Neuron (in vitro differentiated cells): ENCODE measurements around the gene CCBE1.

ENCODE experiments used
- H2AFZ ChIP-seq: one replicate; pipeline ENCODE4 v1.6.1; 2013; ENCODE audit warnings: low read depth, mild to moderate bottlenecking, inconsistent platforms, low read length, moderate library complexity
- H3K27me3 ChIP-seq: one replicate; pipeline ENCODE4 v1.6.1; 2013; ENCODE audit warnings: low read length; ENCODE audit not compliant: insufficient read depth
- H3K36me3 ChIP-seq: one replicate; pipeline ENCODE4 v1.6.1; 2013; ENCODE audit warnings: low read length; ENCODE audit not compliant: insufficient read depth
- H3K4me1 ChIP-seq: one replicate; pipeline ENCODE4 v1.6.1; 2013; ENCODE audit warnings: low read length; ENCODE audit not compliant: insufficient read depth
- H3K4me3 ChIP-seq: 2 replicates; pipeline ENCODE4 v1.5.1; 2013; ENCODE audit warnings: mild to moderate bottlenecking, low read length, moderate library complexity
- H3K9me3 ChIP-seq: one replicate; pipeline ENCODE4 v1.6.1; 2013; ENCODE audit warnings: low read length

Gene CCBE1

DNA sequence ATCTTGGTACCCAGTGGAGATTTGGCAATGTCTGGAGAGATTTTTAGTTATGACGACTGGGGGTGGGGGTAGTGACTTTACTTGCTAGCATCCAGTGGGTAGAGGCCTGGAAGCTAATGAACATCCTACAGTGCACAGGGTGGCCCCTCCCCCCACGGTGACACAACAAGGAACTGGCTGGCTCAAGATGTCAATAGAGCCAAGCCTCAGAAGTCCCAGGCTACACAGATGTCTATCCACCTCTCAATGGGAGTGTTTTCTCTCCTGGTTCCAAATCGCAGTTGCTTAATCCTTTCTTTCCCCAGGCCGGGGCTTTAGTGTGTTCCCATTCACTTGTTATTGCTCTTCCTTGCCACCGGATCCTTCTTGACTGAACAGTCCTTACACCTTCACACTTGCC, 9.3 kb upstream of the CCBE1 start:
- Histone ChIP-seq H3K27me3 (no peaks in the 10 kb centered on the region), H3K4me1 (no peaks in the 10 kb centered on the region), H3K9me3 (no peaks in the 10 kb centered on the region), H3K4me3 (no peak overlapping the region), H3K36me3 (no peaks in the 10 kb centered on the region), H2AFZ (no peak overlapping the region)

GRCh38 chr18:59705145-59705544, 7.9 kb upstream of the CCBE1 start:
- peaks cover 7% of the 10 kb centered on the region for H3K27me3 ChIP-seq
- H3K9me3 ChIP-seq = no peaks in the 10 kb centered on the region
- H3K4me1 ChIP-seq = no peaks in the 10 kb centered on the region
- no peak overlapping the region for H3K4me3 ChIP-seq
- no peak overlapping the region for H2AFZ ChIP-seq
- H3K36me3 ChIP-seq = no peaks in the 10 kb centered on the region

DNA sequence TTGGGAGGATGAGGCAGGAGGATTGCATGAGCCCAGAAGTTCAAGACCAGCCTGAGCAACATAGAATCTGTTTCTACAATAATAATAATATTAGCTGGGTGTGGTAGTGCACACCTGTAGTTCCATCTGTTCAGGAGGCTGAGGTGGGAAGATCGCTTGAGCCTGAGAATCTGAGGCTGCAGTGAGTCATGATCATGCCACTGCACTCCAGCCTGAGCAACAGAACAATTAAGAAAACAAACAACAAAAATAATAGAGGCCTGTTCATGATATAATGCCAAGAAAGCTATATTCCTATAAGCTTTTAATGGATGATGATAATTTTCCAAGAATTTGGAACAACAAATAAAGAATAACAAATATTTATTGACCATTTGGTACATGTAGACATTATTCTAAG, 6.9 kb upstream of the CCBE1 start:
- no peaks in the 10 kb centered on the region for H3K36me3 ChIP-seq
- no peaks in the 10 kb centered on the region for H3K4me1 ChIP-seq
- H3K27me3 ChIP-seq = peaks cover 17% of the 10 kb centered on the region
- H3K4me3 ChIP-seq = no peak overlapping the region
- no peak overlapping the region for H2AFZ ChIP-seq
- no peaks in the 10 kb centered on the region for H3K9me3 ChIP-seq

DNA sequence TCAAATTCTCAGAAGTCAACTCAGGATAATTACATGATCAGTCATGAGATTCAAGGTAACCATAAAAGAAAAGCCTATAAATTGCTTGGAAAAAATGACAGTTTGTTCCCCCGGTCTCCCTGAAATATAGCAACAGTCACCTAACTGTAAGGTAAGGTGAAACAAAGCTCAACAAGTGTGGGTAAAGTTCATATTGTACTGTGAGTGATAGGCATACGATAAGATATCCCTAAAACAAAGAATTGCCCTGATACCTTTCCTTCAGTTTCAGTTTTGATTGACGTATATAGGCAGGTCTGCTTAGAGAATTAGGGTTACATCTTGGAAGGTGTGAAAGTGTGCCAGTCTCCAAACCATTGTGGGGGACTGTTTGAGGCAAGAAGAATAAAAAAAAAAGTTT, 4.0 kb upstream of the CCBE1 start:
- H3K4me3 ChIP-seq = no peak overlapping the region
- H3K27me3 ChIP-seq = peaks cover 44% of the 10 kb centered on the region
- peaks cover 3% of the 10 kb centered on the region for H3K4me1 ChIP-seq
- H3K9me3 ChIP-seq = no peaks in the 10 kb centered on the region
- no peaks in the 10 kb centered on the region for H3K36me3 ChIP-seq
- no peak overlapping the region for H2AFZ ChIP-seq

- Histone ChIP-seq H3K4me1 (peaks cover 3% of the 10 kb centered on the region), H3K27me3 (peaks cover 51% of the 10 kb centered on the region), H3K9me3 (no peaks in the 10 kb centered on the region), H3K36me3 (no peaks in the 10 kb centered on the region), H3K4me3 (no peak overlapping the region), H2AFZ (no peak overlapping the region)
Measured at GRCh38 chr18:59700535-59700967, 3.3 kb upstream of the CCBE1 start.

DNA sequence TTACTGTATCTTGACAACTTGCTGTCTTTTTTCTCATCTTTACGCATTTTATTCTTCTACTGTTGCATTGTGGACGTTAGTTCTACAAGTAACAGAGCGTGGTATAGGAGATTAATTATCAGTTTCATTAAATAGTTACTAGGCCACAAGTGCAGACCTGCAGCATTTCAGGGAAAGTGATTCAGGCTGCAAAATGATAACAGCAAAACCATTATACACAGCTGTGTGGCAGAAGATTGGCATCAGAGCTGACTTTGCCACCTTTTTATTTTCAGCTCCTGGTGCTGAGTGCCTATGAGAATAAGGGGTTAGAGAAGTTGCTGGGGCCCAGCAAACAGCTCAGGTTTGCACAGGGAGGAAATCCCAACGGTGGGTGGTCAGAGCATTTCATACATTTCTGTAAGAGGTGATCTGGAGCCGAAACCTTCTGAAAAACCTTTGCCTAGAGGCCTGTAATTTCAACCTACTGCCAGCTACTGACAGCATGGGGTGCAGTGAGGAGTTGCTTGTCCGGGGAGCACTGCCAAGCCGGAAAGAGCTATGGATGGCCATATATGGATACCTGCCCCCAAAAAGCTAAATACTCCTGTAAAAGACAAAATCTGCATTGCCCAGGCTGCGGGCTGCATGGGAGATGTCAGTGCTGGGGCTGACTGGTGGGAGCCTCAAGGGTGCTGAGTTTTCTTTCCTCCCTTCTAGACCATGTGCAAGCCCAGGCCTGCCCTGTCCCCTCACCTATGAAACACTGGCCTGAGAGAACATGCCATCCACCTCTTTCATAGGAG, 2.7 kb upstream of the CCBE1 start:
- Histone ChIP-seq H2AFZ (no peak overlapping the region), H3K36me3 (no peaks in the 10 kb centered on the region), H3K27me3 (peaks cover 57% of the 10 kb centered on the region), H3K9me3 (no peaks in the 10 kb centered on the region), H3K4me1 (peaks cover 3% of the 10 kb centered on the region), H3K4me3 (no peak overlapping the region)

GRCh38 chr18:59699061-59699460, 1.8 kb upstream of the CCBE1 start:
- H3K9me3 ChIP-seq = no peaks in the 10 kb centered on the region
- H3K27me3 ChIP-seq = peaks cover 64% of the 10 kb centered on the region
- peaks cover 3% of the 10 kb centered on the region for H3K4me1 ChIP-seq
- no peak overlapping the region for H2AFZ ChIP-seq
- H3K36me3 ChIP-seq = no peaks in the 10 kb centered on the region
- H3K4me3 ChIP-seq = no peak overlapping the region

DNA sequence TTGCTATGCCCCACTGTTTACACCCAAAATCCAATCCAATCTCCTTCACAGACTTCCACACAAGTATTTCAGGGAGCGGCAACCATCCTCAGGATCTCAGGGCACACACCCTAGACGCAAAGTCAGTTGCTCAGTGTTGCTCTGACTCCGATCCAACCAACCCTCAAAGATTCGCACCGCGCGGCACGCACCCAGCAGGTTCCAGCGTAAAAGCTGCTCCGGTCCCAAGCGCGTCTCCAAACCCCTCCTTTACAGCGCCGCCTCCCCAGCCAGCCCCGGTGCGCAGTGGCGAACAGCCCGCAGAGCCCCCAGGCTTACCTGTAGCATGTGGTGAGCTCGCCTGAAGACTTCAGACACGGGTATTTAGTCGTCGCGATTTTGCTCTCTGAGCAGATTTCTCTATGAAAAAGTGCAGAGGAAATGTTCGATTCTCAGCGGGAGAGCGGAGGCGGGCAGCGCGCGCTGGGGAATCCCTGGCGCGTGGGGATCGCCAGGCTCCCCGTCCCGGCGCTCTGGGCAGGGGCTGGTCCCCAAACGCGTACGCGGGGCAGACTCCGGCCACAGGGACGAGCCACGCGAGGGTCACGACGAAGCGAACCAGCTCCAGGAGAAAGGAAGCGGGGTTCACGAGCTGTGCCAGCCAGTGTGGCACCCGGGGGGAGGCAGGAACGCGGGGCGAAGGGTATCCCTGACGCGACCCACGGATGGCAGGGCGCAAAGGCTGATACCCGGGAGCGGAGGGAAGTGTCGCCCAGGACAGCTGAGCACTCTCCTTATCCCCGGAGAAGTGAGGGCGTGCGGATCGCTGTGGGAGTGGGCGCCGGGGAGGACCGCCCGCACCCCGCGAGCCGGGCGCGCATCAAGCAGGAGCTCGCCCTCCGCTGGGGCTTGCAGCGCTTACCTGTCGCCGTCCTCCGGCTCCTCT, 650 bp downstream of the CCBE1 start:
- Histone ChIP-seq H3K4me3 (no peak overlapping the region), H3K36me3 (no peaks in the 10 kb centered on the region), H3K27me3 (peaks cover 64% of the 10 kb centered on the region), H2AFZ (peak overlapping the region; percentile 40), H3K9me3 (no peaks in the 10 kb centered on the region), H3K4me1 (peaks cover 3% of the 10 kb centered on the region)

GRCh38 chr18:59695551-59695950, 1.7 kb downstream of the CCBE1 start:
- peaks cover 60% of the 10 kb centered on the region for H3K27me3 ChIP-seq
- no peak overlapping the region for H2AFZ ChIP-seq
- no peaks in the 10 kb centered on the region for H3K36me3 ChIP-seq
- peaks cover 3% of the 10 kb centered on the region for H3K4me1 ChIP-seq
- H3K4me3 ChIP-seq = no peak overlapping the region
- no peaks in the 10 kb centered on the region for H3K9me3 ChIP-seq

- Histone ChIP-seq H3K9me3 (no peaks in the 10 kb centered on the region), H3K36me3 (no peaks in the 10 kb centered on the region), H3K4me3 (no peak overlapping the region), H3K27me3 (peaks cover 54% of the 10 kb centered on the region), H2AFZ (no peak overlapping the region), H3K4me1 (peaks cover 3% of the 10 kb centered on the region)
Measured at GRCh38 chr18:59694824-59695223, 2.4 kb downstream of the CCBE1 start.

DNA sequence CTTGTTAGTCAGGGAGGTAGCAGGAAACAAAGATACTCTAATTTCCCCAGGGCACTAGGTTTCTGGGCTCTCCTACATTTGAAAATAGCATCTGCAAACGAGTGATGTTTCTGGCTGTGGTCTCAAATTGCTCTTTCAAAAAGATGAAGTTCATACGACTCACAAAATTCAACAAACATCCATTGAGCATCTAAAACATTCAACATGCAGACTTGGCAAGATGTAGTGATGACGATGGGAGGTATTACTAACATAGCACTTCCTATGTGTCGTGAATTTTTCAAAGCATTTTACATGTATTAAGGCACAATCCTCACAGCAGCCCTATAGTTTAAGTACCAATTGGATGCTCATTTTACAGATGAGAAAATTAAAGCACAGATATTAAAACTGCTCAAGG, 5.2 kb downstream of the CCBE1 start:
- Histone ChIP-seq H3K4me3 (no peak overlapping the region), H2AFZ (no peak overlapping the region), H3K27me3 (peaks cover 28% of the 10 kb centered on the region), H3K4me1 (peaks cover 3% of the 10 kb centered on the region), H3K9me3 (no peaks in the 10 kb centered on the region), H3K36me3 (no peaks in the 10 kb centered on the region)

GRCh38 chr18:59690996-59691395, 6.2 kb downstream of the CCBE1 start:
- Histone ChIP-seq H3K36me3 (no peaks in the 10 kb centered on the region), H3K27me3 (peaks cover 18% of the 10 kb centered on the region), H3K4me3 (no peak overlapping the region), H2AFZ (no peak overlapping the region), H3K4me1 (no peaks in the 10 kb centered on the region), H3K9me3 (no peaks in the 10 kb centered on the region)

GRCh38 chr18:59690186-59690982, 6.8 kb downstream of the CCBE1 start:
- Histone ChIP-seq H3K4me3 (no peak overlapping the region), H3K9me3 (no peaks in the 10 kb centered on the region), H2AFZ (no peak overlapping the region), H3K27me3 (peaks cover 11% of the 10 kb centered on the region), H3K4me1 (no peaks in the 10 kb centered on the region), H3K36me3 (no peaks in the 10 kb centered on the region)
